NCI-H82 treated with DMSO at 0.1 percent for 48 hours (cell line): ENCODE measurements around the gene ZNF618.

Source experiments
- DNase-seq: peaks from one replicate; lab custom pipeline; 2025; ENCODE audit not compliant: unreplicated experiment; lab: John Stamatoyannopoulos, UW

ZNF618 gene

DNA sequence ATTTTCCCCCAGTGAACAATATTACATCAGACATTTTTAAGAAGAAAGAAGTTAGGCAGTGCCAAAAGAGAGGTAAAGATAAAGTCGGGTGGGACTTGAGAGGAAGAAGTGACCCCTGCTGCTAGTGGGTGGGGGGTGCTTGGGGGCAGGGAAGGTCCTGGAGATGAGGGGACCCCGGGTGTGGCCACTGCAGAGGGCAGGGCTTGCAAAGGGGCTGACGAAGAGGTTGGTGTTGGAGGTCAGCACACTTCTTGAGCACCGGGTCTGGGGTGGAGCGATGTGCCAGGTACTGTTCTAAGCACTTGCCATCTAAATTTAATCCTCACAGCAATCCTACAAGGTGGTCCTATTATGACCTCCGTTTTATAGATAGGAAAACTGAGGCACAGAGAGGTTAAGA is 140.0 kb downstream of the ZNF618 start:
- DNase-seq, result no peak

DNA sequence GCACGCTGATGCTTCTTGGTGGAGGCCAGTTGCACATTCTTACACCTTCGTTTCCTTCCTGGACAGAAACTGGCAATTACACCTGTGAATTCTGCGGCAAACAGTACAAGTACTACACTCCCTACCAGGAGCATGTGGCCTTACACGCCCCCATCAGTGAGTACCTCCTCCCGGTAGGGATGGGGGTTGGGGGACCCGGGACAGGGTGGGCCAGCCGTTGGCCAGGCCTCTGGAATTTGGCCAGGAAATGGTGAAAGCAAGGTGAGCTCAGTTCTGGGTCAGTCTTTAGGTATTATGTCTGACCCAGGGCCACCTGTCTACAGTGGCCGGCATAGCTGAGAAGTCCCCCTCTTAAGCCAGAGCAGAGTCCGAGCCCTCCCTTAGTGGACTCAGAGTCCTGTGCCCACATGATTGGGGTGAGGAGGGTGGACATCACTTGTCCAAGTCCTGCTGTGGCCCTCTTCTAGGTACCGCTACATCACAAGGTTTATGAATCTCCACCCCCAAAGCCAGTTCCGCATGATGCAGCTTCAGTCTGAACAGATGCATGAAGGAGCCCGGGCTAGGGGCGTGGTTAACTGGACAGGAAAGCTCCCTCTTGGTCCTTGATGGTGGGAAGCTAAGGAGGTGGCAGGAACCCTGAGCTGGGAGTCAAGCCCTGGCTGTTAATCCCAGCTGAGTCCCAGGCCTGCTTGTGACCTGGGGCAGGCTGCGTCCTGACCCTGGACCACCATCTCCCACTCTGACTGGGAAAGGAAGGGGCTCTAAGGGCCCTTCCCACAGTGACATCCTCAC is 140.7 kb downstream of the ZNF618 start:
- DNase-seq, result no peak

DNA sequence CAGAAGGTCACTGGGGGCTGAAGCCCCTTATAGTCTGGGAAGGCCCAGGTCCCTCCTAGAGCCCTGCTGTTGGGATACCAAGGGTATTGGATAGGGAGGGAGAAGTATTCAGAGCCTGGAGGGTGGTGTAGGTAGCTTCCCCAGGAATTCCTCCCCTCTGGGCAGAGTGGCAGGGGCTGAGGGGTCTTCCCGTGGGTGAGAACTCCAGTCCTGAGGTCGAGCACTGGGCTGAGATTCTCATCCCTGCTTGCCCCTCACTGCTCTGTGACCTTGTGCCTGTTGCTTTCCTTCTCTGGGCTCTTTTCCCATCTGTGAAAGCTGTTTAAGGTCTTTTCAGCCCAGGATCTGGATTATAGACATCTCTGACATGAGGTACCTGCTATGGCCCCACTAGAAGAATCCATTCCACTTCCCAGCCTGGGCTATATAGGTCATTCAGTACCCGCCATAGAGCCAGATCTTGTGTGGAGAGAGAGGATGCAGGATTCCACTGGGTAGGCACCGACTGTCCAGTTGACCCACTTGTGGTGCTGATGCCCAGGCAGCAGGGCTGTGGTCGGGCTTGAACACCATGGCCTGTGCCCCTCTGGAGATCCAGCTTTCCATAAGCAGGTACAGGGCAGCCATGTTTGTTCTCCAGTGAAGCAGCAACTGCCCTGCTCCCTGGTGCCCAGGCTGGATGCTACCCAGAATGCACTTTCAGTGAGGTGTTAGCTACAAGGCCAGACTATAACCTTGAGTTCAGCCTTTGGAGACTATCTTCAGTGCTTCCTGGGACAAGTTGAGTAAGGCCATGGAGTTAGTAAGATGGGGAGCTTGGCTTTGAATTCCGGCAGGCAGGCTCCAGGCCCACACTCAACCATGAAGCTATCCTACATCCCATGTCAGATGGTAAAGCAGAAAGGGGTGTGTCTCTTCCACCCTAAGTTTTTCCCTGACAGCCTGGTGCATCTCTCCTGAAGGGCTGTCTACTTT is 141.9 kb downstream of the ZNF618 start:
- DNase-seq, result no peak

DNA sequence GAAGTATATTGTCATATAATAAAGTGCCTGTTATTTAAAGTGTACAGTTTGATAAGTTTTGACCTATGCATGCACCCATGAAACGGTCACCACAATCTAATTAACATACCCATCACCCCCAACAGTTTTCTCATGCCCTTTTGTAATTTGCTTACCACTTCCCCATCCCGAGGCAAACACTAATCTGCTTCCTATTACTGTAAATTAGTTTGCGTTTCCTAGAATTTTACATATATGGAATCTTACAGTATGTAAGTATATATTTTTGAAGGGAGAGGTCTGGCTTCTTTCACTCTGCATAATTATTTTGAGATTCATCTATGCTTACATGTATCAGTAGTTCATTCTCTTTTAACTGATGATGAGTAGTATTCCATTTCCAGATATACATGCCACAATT is 145.5 kb downstream of the ZNF618 start:
- no peak for DNase-seq

DNA sequence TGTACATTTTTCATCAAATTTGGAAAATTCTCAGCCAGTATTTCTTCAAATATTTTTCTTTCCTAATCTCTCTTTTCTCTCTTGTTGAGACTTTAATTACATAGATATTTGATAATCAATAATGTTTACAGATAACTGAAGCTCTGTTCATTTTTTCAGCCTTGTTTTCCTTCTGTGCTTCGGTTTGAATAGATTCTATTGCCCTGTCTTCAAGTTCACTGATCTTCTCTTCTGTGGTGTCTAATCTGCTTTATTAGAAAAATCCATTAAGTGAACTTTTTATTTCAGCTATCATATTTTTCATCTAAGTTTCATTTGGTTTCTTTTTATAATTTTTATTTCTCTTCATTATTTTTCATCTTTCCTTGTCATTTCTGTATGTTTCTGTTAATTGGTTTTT is 147.9 kb downstream of the ZNF618 start:
- no peak for DNase-seq

DNA sequence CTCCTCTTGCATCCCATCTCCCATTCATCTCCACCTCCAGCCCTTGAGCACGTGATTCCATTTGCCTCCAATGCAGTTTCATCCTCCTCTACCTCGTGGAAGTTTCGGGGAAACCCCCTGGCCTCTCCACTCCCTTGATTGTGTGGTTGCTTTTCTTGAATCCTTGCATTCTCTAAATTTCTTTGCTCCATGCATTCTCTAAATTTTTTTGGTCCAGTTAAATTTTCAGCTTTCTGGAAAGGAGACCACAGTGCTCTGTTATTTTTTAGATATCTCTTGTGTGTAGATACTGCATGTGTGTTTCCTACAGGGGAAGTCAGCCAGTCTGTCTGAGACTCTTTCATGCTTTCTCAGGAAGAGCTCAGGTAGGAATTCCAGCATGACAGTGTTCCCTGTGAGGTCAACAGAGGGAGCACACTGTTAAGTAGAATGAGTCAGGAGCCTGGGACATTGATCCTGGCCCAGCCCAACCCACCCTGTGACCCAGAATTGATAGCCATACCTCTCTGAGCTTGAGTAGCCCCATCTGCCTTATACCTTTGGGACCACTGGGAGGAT is 149.2 kb downstream of the ZNF618 start:
- no peak for DNase-seq

DNA sequence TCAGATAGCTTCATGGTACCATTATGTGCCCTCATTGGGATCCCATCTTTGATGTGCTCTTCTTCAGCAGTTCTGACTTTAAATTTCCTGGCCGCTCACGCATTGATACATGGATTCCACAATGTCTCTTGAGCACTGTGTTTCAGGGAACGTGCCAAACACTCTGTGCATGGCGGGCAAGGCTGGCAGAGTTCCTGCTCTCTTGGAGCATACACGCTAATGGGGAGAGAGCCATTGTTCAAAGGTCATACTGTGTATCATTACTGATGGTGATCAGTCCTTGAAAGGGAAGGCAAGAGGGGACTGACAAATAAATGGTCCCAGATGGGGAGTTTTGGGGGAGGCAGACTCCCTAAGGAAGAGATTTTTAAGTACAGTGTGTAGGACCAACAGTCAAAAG is 149.7 kb downstream of the ZNF618 start:
- DNase-seq, result no peak

DNA sequence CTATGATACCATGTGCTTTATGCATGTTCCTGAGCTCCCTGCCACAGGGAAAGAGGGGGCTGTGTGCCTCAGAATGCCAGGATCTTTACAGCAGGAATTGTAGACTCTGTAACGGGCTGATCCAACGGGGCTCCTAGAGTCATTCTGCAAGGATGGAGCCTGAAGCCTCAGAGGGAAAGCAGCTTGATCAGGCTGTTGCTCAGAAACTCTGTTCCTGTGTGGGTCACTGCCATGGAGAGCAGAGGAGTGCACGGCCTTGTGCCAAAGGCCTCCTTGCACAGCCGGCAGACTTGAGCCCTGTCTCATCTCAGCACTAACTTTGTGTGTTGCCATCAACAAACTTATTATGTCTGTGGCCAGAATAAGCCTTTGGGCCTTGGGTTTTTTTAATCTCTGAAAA is 150.2 kb downstream of the ZNF618 start:
- DNase-seq, result no peak

DNA sequence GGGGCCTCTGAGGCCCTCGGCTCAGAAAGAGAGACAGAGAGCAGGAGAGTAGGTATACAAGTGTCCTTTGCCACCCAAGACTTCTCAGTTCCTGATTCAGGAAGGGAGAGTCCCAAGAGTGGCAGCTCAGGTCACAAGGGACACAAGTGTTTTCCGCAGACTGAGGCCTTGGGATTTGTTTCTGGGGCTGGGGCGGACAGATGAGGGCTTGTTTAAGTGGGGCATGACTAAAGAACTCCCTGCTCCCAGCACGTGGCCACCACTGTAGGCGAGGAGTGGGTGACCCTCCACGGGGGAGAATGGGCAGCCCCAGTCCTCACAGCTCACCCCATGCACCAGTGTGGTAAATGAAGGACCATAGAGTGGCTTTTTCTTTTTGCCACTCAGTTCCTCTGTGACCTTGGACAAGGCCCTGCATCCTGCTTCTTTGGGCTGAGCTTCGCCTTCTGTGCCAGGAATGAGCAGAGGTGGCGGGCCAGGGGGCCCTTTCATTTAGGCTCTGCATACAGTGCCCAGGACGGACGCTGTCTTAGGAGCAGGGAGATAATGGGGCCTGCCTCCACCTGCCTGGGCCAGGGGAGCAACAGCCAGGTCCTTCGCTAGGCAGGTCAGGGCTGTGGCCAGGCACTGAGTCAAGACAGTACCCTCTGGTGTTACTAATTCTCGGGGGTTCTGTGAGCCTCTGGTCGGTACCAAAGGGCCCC is 151.2 kb downstream of the ZNF618 start:
- no peak for DNase-seq

DNA sequence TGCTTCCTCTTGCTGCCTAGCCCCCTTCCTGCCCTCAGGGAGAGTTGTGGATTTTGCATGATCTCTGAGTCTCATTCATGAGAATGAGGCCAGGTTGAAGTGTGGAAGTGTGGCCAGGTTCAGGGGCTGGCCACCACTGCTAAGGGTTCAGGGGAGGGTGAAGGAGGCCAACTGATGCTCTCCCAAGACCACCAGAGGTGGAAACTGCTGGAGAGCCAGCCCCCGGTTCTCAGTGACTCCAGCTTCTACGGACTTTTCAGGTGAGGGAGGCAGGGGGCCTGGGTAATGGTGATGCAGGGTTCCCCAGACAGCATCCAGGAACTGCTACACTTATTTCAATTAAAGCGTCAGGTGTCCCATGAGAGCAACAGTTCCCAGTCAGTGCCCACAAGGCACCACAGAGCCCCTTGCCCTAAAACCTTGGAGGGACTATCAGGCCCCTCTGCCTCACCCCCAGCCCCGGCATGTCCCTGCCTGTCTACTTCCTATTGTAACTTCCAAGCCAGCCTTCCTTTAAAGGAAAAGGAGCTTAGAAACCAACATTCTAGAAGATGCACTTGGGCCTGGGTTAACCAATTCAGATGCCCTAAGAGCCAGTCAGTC is 151.9 kb downstream of the ZNF618 start:
- no peak for DNase-seq

DNA sequence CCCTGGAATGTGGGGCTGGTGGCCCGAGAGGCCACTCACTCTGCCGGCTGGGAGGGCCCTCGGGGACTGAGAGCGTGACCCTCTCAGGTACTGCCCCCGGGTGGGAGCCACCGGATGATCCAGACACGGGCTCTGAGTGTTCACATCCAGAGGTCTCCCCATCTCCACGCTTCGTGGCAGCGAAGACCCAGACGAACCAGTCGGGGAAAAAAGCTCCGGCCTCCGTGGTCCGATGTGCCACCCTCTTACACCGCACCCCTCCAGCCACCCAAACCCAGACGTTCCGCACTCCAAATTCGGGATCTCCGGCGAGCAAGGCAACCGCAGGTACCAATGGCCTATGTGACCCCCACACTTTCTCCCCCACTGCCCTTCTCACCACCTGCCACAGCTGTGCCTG is 152.5 kb downstream of the ZNF618 start:
- no peak for DNase-seq

DNA sequence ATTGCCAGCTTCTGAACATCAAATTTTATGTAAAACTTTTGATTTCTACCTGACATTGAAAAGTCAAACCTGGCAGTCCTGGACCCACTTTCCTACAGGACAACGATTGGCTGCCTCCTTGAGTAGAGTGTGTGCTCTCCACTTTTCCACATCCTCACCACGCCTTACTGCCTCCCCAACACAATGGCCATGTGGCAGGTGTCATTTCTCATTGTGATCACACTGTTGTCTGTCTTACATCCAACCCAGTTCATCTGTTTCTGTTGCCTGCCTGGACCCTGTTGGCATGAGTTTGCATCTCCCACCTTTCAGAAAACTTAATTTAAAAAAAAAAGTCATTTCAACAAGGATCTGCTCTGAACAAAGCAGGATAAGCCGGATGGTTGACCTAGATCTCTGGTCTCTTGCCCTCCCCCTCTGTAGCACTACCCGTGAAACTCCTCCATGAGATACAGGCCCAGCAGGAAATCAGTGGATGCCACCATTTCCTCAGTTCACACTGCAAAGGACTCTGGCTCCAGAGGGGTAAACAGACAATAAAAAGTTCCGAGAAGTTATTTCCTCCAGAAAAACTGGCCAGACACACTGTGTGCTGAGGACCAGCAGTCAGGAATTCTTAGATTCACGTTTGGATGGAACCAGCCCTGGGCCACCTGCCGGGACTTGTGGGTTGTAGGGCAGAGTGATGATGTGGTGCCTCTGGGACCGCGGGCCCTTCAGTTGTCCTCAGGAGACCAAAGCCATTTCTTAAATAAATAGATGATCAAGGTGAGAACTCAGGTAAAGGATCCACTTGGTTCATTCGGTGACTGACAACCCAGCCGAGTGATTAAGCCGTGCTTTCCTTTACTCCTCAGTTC is 153.4 kb downstream of the ZNF618 start:
- DNase-seq, result no peak

DNA sequence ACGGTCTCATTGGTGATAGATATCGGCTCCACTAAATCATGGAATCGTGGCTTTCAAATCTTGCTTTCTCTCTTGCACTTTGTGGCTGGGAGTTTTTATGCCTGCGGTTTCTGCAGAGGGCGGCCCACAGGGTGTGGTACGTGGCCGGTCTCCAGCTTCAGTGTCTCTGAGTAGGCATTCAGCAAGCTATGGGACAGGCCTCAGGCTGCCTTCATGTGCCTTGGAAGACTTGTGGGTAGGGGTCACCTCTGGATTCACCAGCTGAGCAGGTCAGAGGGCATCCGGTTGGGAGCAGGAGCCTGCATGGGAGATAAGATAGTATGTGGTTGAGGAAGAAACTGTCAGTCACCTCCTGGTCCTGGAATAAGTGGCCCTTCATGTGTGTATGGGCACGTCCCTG is 154.3 kb downstream of the ZNF618 start:
- DNase-seq, result no peak

DNA sequence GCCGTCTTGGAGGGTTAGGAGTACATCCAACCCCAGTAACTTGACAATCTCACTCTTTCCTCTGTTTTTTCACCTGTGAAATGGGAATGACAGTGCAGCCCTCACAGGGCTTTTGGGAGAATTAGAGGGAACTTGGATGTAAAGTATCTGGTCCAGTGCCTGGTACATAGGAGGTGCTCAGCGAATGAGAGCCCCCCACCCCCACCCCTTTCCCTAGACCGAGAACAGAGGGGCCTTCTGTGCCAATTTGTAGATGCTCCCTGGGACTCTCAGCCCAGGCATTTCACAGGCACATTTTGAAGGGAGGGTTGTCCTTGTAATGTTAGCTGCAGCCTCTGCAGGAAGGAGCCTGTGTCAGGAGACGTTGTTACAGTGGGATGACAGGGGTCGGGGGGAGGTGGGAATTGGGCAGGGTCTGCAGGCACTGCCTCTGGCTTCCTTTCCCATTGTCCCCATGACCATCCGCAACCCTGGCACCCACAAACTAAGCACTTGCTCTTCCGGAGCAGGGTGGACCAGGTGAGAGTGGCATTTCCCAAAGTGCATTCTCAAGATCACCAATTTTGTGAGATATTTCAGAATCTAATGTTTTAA is 155.0 kb downstream of the ZNF618 start:
- no peak for DNase-seq

DNA sequence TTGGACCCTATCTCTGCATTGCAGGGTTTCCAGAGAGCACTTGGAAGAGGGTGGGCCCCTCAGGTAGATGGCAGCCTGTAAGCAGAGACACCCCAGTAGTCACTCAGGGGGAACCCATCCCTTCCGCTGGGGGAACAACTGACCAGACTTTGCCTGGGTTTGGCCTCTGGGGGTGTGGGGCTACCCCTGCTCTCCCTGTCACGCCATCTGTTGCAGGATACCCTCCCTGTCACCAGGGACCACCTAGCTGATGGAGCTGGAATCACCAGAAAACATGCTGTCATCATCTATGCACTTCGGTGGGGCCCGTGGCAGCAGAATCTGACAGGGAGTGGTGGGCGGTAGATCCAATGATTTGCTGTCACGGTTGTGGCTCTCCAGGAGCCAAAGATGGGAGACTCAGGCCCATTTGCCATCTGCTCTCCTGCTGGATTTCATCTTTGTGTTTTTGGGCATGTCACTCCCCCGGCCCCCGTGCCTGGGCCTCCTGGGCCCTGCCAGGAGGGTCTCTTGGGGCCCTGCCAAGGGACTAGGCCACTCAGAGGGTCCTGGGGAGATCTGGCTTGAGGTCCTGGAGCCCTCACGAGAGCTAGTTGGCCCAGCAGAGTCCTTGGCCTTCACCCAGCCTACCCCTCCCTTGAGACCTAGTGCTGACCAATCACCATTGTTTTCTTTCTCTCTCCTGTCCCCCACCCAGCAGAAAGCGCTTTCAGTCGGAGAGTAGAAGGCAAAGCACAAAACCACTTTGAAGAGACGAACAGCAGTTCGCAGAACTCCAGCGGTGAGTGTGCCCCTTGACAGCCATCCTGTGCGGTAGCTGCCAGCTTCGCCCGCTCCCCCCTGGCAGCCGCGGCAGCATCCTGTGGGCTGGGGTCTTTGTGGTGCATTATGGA is 156.1 kb downstream of the ZNF618 start:
- DNase-seq, result no peak

DNA sequence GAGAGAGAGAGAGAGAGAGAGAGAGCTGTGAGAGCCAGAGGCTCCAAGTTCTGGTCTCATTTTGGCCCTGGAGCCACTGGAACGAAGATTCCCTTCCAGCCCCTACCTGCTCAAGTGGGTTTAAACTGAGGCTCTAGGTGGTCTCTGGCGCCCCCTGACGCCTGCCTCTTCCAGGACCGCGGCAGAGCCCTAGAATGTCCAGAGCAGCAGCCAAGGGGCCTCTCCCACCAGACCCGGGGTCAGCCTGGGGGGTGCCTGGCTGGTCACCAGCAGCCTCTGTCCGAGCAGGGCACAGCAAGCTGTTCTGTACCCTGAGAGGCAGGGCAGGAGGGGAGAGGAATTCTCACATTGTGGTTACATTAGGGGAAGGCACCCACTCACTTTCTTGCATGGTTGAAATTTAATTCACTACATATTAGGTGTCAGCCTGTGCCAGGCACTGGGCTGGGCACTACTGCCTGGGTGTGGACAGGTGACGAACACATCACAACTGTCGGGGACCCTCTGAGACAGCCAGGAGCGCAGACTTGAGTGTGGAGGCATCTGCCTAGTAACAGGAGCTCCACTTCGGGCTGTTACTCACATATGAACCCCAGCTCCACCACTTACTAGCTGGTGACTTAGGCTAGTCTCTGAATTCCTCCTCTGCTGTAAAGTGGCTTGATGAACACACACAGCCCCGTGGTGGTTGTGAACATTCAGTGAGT is 157.4 kb downstream of the ZNF618 start:
- DNase-seq, result no peak

DNA sequence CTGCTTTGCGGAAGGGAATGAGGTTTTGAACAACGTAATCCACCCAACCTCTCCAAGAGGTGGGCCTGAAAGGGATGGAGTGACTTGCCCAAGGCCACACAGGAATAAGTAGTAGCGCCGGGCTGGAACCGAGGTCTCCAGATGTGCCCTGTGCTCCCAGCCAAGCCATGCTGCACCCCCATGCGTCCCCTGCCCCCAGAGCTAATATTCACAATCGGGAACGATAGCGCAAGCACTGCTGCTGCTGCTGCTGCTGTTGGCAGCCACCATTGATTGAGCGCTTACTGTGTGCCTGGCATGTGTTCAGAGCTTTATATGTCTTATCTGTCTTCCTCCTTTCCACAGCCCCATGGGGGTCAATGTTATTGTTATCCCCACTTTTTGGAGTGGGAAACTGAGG is 158.1 kb downstream of the ZNF618 start:
- DNase-seq, result no peak

DNA sequence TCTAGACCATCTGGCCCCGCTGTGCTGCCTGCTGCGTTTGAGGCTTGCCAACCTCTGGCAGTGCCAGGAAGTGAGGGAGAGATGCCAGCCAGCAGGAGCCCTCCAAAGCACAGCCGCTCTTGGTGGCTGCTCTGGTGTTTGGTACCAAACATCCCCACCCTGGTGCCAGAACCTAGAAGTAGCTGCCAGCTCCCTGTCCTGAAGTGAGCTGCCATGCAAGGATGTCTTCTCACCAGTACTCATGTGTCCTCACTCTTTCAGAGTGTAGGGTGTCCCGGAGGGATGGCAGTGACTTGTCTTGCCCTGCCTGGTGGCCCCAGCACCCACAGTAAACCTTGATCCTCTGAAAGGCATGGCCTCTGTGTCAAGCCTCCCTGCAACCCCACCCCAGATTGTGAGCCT is 158.6 kb downstream of the ZNF618 start:
- no peak for DNase-seq
